Fibroblast of lung (primary cell): ENCODE measurements around the gene GDF15. TPM values are rescaled to one million over a fixed set of nuclear protein-coding genes. Genes with fewer than 3 reads are reported as not detected.

Source experiments
- DNase-seq, 2 donors: peaks; one replicate each; pipeline versions ENCODE4 v3.0.0 to v3.0.0-alpha.2; 2010; ENCODE audit warnings: low read depth in 2 of 2
- H2AFZ ChIP-seq: 2 replicates; pipeline ENCODE4 v1.5.1; 2012; ENCODE audit warnings: low read length, control low read depth, inconsistent platforms
- H3K27ac ChIP-seq: 2 replicates; pipeline ENCODE4 v1.5.1; 2011; ENCODE audit warnings: low read length, control low read depth; ENCODE audit not compliant: insufficient read depth
- H3K27me3 ChIP-seq: 2 replicates; pipeline ENCODE4 v1.5.1; 2011; ENCODE audit warnings: mild to moderate bottlenecking, low read length; ENCODE audit not compliant: control insufficient read depth, insufficient read depth
- H3K36me3 ChIP-seq: 2 replicates; pipeline ENCODE4 v1.5.1; 2011; ENCODE audit warnings: low read length; ENCODE audit not compliant: control insufficient read depth, insufficient read depth
- H3K4me1 ChIP-seq: 2 replicates; pipeline ENCODE4 v1.5.1; 2011; ENCODE audit warnings: low read length; ENCODE audit not compliant: control insufficient read depth, insufficient read depth; ENCODE audit errors: extremely low read depth
- H3K4me2 ChIP-seq: 2 replicates; pipeline ENCODE4 v1.5.1; 2011; ENCODE audit warnings: low read length, control low read depth; ENCODE audit not compliant: insufficient read depth; ENCODE audit errors: extremely low read depth
- H3K4me3 ChIP-seq, 4 experiments: fragments of 200-600 bp in 1 of 4; sonication (generic) in 1 of 4; replicated peaks in 1 of 4; 2 replicates each; pipeline ENCODE4 v1.5.1; 2011 to 2016; ENCODE audit warnings: low read length in 4 of 4, low read depth in 3 of 4, mild to moderate bottlenecking in 3 of 4, control low read depth in 2 of 4, inconsistent platforms in 1 of 4, mixed read lengths in 1 of 4; ENCODE audit not compliant: insufficient read depth in 1 of 4; ENCODE audit errors: control extremely low read depth in 1 of 4
- H3K79me2 ChIP-seq: 2 replicates; pipeline ENCODE4 v1.5.1; 2012; ENCODE audit warnings: mild to moderate bottlenecking, low read length, inconsistent platforms; ENCODE audit not compliant: control insufficient read depth, insufficient read depth
- H3K9ac ChIP-seq: 2 replicates; pipeline ENCODE4 v1.5.1; 2011; ENCODE audit warnings: mild to moderate bottlenecking, low read length, control low read depth; ENCODE audit not compliant: insufficient read depth
- H3K9me3 ChIP-seq: 2 replicates; pipeline ENCODE4 v1.5.1; 2012; ENCODE audit warnings: low read depth, low read length; ENCODE audit not compliant: control insufficient read depth, insufficient read depth
- H4K20me1 ChIP-seq: 2 replicates; pipeline ENCODE4 v1.5.1; 2011; ENCODE audit warnings: low read length; ENCODE audit not compliant: control insufficient read depth, insufficient read depth; ENCODE audit errors: extremely low read depth
- CTCF ChIP-seq, 2 donors: IDR thresholded peaks in 1 of 2; conservative IDR thresholded peaks in 1 of 2; 1 replicate in 1 of 2; 2 replicates in 1 of 2; pipeline ENCODE4 v1.5.1; 2011 to 2012; ENCODE audit warnings: low read length in 2 of 2, control low read depth in 1 of 2, inconsistent platforms in 1 of 2, low read depth in 1 of 2, mild to moderate bottlenecking in 1 of 2
- EZH2 ChIP-seq: IDR thresholded peaks from 2 replicates; pipeline ENCODE4 v1.5.1; 2012; ENCODE audit warnings: low read length, control low read depth, mild to moderate bottlenecking; ENCODE audit errors: missing control alignments
- polyA plus RNA-seq, 2 donors: library from polyadenylated mRNA; depleted of rRNA in 1 of 2; stranded (reverse) in 1 of 2; unstranded in 1 of 2; fragments of >200 nt; gene quantifications; 2 replicates each; pipeline ENCODE4 v1.2.1, GENCODE V29; 2011 to 2012; ENCODE audit warnings: missing spikeins in 1 of 2
- total RNA-seq: library from RNA; depleted of rRNA; stranded (reverse); fragments of >200 nt; gene quantifications from 2 replicates; pipeline ENCODE4 v1.2.1, GENCODE V29; 2014

GDF15 gene
- total and polyA plus RNA-seq, 2 donors (not counting 1 experiment from before 2014, with no cell fraction given) = 8.6 to 140 TPM

- no peaks in the 10 kb centered on the region for H3K79me2 ChIP-seq
- no peak for DNase-seq
- H3K36me3 ChIP-seq = no peaks in the 10 kb centered on the region
- no peak overlapping the region for H3K9ac ChIP-seq
- peaks cover 12% of the 10 kb centered on the region for H3K4me1 ChIP-seq
- H3K4me2 ChIP-seq = no peak overlapping the region
- H3K4me3 ChIP-seq = no peak overlapping the region
- H2AFZ ChIP-seq = no peak overlapping the region
- no peaks in the 10 kb centered on the region for H3K27me3 ChIP-seq
- H4K20me1 ChIP-seq = no peaks in the 10 kb centered on the region
- TF ChIP-seq EZH2 (no peak), CTCF (conservative IDR thresholded peaks at IDR 0.05 in 1 of 2, IDR thresholded peaks at IDR 0.05 in 1 of 2; ENCODE audit: low read depth in 1 of 2, low read length in 2 of 2) (no peak)
- H3K9me3 ChIP-seq = no peaks in the 10 kb centered on the region
- peak overlapping the region; percentile 99 for H3K27ac ChIP-seq
Measured at GRCh38 chr19:18366021-18366435, 19.9 kb upstream of the GDF15 start.

DNA sequence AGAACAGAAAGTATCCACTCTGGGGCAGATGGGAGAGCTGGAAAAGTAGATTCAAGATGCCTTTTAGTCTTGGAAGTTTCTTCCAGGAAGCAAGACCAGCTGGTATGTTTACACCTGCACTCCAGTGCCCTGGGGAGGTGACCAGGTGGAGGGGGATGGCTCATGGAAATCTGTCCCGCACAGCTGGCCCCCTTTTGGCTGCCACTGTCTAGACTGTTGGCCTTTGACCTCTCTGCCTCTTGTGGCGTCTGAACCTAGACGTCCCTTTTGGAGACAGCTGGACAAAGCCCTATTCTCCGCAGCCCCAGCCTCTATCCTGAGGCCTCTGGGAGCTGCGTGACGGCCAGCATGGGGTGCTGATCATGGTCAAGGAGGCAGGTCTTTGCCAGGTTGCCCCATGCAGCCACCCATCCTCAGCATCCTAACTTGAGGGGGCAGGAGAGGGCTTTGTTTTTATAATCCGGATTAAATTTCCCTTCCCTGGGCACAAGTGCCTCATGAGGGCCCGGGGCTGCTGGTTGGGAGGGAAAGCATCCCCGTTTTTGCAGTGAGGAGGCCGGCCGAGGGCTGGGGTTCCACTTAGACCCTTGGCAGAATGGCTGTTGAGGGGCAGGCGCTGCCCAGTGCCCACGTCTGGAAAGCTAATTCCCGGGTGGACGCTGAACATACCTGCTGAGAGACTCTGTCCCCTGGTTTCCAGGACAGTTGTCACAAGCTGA lies 17.3 kb upstream of the GDF15 start:
- H3K9ac ChIP-seq = no peak overlapping the region
- H3K4me1 ChIP-seq = peaks cover 15% of the 10 kb centered on the region
- no peaks in the 10 kb centered on the region for H4K20me1 ChIP-seq
- no peak for DNase-seq
- H3K4me2 ChIP-seq = no peak overlapping the region
- no peaks in the 10 kb centered on the region for H3K9me3 ChIP-seq
- TF ChIP-seq CTCF (conservative IDR thresholded peaks at IDR 0.05 in 1 of 2, IDR thresholded peaks at IDR 0.05 in 1 of 2; ENCODE audit: low read depth in 1 of 2, low read length in 2 of 2) = no peak
- no peaks in the 10 kb centered on the region for H3K36me3 ChIP-seq
- no peak overlapping the region for H3K4me3 ChIP-seq
- H3K27ac ChIP-seq = no peak overlapping the region
- no peaks in the 10 kb centered on the region for H3K79me2 ChIP-seq
- H2AFZ ChIP-seq = no peak overlapping the region
- no peaks in the 10 kb centered on the region for H3K27me3 ChIP-seq

- H3K9ac ChIP-seq = no peak overlapping the region
- no peaks in the 10 kb centered on the region for H3K9me3 ChIP-seq
- no peaks in the 10 kb centered on the region for H4K20me1 ChIP-seq
- DNase-seq = no peak
- no peaks in the 10 kb centered on the region for H3K79me2 ChIP-seq
- H3K36me3 ChIP-seq = no peaks in the 10 kb centered on the region
- no peak overlapping the region for H2AFZ ChIP-seq
- TF ChIP-seq EZH2 = no peak
- no peak for TF ChIP-seq CTCF (conservative IDR thresholded peaks at IDR 0.05 in 1 of 2, IDR thresholded peaks at IDR 0.05 in 1 of 2; ENCODE audit: low read depth in 1 of 2, low read length in 2 of 2)
- H3K4me2 ChIP-seq = no peak overlapping the region
- H3K4me1 ChIP-seq = peaks cover 18% of the 10 kb centered on the region
- no peaks in the 10 kb centered on the region for H3K27me3 ChIP-seq
- no peak overlapping the region for H3K4me3 ChIP-seq
- peak overlapping the region; percentile 98 for H3K27ac ChIP-seq
Measured at GRCh38 chr19:18373407-18373891, 12.5 kb upstream of the GDF15 start.
